GM18511 (cell line): ENCODE measurements around the gene MYO3A.
"Not testable (repeated sequence)": the region's sequence is repeated elsewhere in the genome, so short reads cannot be mapped to it uniquely, and the experiment has no call there.

ENCODE experiments used
- ATAC-seq: cut with Tn5 transposase; IDR thresholded peaks from one replicate; pipeline ENCODE4 v1.9.1; 2021; ENCODE audit warnings: mild to moderate bottlenecking, moderate library complexity; ENCODE audit not compliant: unreplicated experiment

MYO3A gene

DNA sequence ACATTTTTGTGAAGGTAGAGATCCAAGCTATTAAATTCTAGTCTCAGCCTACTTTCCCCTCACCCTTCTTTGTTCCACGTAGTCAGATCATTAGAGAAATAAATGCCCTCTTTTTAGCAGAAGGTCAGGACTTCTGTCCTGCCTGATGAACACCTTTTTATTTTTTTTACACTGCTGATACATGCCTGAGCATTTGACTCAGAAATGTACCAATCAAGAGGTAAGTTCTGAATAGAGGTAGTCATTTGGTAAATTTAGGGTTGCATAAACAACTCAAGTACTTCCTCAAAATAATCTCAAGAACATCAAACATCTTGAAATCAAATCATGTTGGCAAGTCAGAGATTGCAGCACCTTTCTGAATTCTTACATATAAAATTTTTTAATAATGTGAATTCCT lies 133.7 kb downstream of the MYO3A start:
- ATAC-seq = no peak

DNA sequence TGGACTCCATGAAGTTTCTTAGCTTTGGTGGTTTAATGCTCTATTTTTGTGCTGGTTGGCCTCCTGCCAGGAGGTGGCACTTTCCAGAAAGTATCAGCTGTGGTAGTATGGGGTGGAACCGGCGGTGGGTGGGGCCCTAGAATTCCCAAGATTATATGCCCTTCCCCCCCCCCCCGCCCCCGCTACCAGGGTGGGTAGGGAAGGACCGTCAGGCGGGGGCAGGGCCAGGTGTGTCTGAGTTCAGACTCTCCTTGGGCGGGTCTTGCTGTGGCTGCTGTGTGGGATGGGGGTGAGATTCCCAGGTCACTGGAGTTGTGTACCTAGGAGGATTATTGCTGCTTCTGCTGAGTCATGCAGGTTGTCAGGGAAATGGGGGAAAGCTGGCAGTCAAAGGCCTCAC lies 146.9 kb downstream of the MYO3A start:
- ATAC-seq = not testable (repeated sequence)

GRCh38 chr10:26081459-26081858 lies 147.4 kb downstream of the MYO3A start:
- ATAC-seq = no peak

DNA sequence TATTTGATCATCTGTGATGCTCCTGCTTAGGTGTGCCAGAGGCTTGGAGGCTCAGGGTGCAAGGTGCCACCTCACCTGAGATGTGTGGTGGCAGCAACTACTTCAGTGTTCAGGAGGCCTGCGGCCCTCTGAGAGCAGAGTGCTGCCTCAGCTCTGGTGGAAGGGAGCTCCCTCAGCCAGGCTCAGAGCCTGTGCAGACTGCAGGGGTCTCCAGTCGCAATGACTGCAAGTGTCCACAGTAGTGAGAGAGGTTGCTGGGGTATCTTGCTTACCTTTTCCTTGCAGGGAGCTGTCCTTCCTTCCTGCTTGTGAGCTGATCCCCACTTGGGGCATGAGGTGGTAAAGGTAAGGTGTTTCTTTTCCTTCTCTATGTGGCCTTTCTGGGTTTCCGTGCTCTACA lies 151.5 kb downstream of the MYO3A start:
- ATAC-seq = no peak

GRCh38 chr10:26087666-26088065 lies 153.6 kb downstream of the MYO3A start:
- ATAC-seq = no peak

DNA sequence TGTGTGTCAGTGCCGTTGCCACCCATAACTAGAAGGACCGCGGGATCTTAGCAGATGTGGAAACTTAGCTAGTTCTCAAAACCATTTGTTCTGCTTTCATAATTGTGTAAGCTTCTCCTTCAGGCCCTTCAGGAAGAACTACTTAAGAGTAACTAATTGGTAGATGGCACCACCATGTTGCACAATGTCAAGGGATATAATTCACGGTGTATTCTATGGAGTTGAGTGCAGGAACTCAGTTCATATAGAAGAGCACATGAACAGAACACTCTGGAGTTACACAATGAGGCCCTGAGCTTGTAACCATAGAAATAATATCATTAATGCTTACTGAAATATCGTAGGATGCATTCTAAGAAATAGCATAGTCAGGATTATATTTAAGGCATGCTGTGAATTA lies 156.0 kb downstream of the MYO3A start:
- ATAC-seq = no peak

DNA sequence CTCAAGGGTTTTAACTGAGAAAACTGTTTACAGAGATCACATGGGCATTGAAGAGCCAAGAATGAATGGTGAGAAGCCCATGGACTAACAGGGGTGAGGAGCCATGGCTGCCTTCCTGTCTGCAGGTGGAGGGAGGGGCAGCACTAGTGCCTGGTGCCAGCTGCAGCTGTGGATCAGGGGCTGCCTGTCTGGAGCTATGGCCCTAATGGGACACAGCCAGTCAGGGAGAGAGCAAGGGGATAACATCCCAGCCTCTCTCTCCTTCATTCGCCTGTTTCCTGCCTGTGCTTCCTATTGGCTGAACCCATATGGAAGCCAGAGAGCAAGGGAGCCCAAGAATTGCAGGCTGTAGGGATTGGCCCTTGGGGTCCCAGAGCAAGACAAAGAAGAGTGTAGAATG lies 156.7 kb downstream of the MYO3A start:
- ATAC-seq = no peak

DNA sequence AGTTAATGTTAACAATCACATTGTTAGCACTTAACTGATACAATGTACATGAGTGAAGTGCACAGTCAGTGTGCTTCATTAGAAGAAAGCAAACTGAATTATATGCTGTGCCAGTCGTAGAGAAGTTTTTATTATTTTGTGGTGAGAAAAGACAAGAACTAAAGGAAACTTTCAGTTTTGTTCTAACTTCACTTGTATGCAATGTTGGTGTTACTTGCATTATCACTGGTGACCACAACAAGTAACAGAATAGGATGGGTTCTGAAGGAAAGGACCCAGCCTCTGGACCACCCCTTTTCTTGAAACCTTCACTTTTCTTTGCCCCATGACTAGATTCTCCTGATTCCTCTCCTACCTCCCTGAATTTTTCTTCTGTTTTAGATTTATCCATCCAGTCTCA lies 159.2 kb downstream of the MYO3A start:
- no peak for ATAC-seq

DNA sequence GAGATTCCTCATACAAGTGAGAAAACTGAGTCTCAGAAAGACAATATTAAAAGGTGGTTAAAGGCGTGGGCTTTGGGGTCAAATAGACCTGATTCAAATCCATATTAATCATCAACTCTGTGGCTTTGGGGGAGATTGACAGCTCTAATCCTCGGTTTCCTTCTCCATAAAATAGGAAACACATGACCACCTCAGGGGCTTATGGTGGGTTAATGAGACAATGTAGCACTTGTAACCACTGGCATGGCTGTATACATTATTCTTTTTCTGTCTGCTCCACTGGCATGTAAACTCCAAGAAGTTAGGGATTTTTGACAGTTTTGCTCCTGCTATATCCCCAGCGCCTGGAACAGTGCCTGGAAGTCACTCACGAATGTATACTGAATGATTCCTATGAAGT lies 161.8 kb downstream of the MYO3A start:
- no peak for ATAC-seq

GRCh38 chr10:26097549-26097948 lies 163.5 kb downstream of the MYO3A start:
- not testable (repeated sequence) for ATAC-seq

GRCh38 chr10:26112532-26112931 lies 178.5 kb downstream of the MYO3A start:
- no peak for ATAC-seq

DNA sequence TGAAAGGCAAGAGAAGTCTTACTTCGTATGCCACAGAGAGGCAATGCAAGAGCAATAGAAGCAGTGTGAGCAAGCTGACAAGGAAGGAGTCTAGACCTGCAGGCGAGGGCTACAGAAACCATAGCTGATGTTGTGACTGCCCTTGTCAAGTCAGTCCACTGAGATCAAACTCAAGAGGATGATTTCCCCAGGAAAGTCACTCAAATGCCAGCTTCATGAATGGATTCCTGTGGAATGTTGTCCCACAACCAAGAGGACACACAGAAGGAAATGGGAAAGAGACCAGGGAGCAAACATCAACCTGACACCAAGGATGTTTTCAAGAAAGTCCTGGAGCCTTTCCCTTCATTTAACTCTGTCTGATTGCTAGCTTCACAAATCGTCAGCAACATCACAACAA lies 204.6 kb downstream of the MYO3A start:
- ATAC-seq = no peak

- no peak for ATAC-seq
Observed at GRCh38 chr10:26156019-26156418, 222.0 kb downstream of the MYO3A start.

DNA sequence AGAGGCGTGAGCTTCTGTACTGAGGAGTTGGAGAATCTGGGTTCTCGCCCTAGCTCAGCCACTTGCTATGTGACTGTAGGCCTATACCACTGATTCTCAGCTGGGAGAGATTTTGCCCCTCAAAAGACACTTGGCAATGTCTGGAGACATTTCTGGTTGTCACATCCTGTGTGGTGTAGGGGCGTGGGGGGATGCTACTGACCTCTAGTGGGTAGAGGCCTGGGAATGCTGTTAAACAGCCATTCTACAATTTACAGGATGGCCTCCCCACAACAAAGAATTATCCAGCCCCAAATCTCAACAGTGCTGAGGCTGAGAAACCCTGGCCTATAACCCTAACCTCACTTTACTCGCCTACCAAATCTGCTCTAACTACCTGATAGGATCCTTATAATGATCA lies 223.7 kb downstream of the MYO3A start:
- ATAC-seq = no peak

GRCh38 chr10:26169466-26169865 lies 235.4 kb downstream of the MYO3A start:
- ATAC-seq = no peak

DNA sequence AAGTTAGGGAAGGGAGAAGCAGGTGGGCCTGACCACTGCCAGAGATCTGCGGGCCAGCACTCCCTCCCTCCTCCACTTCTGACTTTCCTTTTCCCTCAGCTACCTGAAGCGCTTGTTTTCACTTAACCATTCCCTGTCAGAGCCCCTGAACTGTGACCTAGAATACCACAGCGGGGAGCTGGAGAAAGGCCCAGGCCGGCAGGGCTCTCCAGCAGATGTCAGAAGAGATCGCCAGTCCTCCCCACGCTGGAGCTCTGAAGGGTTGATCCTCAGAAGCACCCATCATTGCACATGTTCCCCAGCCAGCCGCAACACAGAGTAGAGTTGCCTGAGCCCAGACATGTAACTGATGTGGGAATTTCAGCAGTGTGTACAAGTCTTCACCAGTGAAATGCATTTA lies 238.1 kb downstream of the MYO3A start:
- no peak for ATAC-seq

GRCh38 chr10:26173837-26174236 lies 239.8 kb downstream of the MYO3A start:
- no peak for ATAC-seq

DNA sequence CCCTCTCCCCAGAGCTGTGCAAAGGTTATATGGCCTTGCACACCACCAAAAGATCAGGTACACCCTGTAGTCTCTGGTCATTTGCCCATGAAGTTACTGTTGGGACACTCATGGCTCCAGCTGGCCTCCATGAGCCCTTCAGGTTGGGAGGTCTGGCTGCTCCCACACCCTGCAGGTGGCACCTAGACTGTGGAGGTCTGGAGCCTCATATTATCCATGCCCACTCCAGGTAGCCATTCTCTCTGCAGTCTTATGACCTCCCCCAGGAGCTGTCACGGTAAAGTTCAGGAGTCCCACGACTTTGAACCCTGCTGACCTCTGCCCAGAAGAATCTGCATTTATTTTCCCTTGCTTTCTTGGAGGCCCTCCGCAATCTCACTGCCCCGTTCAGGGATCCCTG lies 243.3 kb downstream of the MYO3A start:
- ATAC-seq = no peak

GRCh38 chr10:26194275-26194674 lies 260.2 kb downstream of the MYO3A start:
- no peak for ATAC-seq

DNA sequence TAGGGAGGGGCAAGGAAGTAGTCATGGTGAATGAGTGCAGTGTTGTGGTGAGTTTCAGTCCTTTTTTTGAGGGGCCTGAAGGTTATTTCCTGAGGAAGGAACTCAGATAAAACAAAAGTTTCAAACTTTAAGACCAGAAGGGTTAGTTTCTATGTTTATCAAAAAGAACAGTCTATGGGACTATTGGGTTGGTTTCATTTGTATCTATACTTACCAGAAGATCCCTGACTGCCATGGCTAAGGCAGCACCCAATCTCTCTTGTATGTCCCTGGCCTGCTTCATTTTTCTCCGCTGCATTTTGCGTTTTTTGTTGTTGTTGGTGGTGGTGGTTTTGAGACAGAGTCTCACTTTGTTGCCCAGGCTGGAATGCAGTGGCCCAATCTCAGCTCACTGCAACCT lies 263.2 kb downstream of the MYO3A start:
- ATAC-seq = no peak

- ATAC-seq = no peak
Observed at GRCh38 chr10:26198119-26198518, 264.1 kb downstream of the MYO3A start.

DNA sequence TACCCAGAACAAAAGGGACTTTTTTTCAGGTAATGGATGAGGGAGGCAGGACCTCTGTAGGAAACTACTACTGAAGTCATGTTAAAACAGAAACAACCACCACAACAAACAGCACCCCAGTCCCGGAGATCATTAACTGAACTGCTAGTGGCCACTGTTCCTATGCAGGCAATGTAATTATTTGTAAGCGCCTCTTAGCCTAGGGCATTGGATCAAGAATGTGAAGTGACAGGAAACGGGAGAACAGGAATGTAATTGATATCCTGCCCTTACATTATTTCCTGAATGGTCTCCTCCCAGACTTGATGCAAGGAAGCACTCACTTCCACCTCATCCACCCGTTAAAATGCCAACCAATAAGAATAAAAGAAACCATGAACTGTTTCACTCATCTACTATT lies 265.8 kb downstream of the MYO3A start:
- ATAC-seq = no peak

DNA sequence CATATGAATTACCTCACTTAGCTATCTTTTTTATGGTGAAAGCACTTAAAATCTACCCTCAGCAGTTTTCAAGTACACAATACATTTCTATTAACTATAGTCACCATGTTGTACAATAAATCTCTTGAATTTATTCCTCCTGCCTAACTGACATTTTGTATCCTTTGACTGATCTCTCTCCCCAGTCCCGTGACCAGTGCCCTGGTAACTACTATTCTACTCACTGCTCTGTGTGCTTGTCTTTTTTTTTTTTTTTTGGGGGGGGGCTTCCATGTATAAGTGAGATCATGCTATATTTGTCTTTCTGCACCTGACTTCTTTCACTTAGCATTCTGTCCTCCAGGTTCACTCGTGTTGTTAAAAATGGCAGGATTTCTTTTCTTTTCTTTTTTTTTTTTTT lies 271.2 kb downstream of the MYO3A start:
- no peak for ATAC-seq
